Fibroblast of skin of abdomen (primary cell): ENCODE data around the gene UQCRC2.
A peak's percentile ranks its signal among the peaks of the same experiment; 100 is the strongest.
"Not testable (repeated sequence)": the region's sequence is repeated elsewhere in the genome, so short reads cannot be mapped to it uniquely, and the experiment has no call there.

Source experiments
- DNase-seq: peaks from one replicate; pipeline ENCODE4 v3.0.0-alpha.2; 2013

The UQCRC2 gene

DNA sequence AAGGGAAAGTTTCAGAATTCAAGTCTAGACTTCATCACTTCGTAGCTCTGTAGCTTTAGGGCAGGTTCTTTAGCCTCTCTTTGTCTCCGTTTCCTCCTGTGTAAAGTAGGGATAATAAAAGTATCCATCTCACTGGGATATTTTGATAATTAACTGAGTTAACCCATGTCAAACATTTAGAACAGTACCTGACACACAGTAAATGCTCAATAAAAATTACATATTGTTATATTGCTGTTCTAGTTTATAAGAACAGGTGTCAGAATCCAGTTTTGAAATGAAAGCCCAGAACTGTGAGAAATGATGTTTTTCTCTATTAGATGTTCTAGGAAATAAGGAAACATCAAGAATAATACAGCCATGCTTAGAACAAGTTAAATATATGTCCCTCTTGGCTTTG is 59.1 kb downstream of the UQCRC2 start:
- no peak for DNase-seq

- no peak for DNase-seq
Measured at GRCh38 chr16:22013486-22013885, 60.3 kb downstream of the UQCRC2 start.

DNA sequence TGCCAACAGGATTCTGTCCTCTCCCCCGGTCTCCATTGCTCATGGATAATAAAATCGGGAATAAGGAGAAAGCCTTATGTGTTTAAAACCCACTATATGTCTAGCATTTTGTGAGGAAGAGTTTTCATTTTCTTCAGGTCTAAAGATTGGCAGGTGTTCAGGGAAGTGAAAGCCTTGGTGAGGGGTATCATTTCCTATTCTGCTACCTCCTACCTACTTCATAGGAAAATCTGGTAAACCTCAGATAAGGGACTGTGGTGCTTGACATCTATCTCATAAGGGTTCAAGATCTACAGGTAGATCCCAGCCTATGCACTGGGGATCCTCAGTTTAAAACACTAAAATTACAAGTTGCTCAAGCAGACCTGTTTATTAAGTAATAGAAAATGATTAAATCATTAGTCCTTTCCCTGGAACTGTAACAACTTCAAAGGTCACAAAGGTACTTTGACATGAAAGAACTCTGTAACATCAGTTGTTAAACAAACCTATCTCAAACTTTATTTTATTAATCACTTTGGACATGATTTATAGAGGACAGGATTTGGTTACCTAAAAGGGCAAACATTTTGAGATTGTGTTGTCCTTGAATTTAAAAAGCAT is 61.2 kb downstream of the UQCRC2 start:
- no peak for DNase-seq

DNA sequence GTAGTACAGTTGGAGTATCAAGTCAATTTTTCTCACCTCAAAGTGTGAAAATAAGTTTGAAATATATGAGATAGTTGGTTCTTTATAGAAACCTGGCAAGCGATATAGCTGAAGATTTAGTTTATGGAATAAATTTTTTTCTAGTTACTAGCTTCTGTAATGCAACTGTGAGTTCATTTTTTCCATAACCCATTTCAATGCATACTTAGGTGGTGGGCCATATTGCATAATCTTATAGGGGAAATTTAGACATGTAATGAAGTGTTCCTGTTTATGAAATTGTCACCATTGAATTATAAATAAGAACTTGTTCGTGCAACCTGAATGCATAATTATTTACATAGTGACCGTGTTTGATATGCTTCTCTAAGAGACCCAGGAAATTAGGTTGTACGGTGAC is 63.8 kb downstream of the UQCRC2 start:
- no peak for DNase-seq

- peak; percentile 6 for DNase-seq
Measured at GRCh38 chr16:22018559-22018958, 65.4 kb downstream of the UQCRC2 start.

- no peak for DNase-seq
Measured at GRCh38 chr16:22022151-22022550, 69.0 kb downstream of the UQCRC2 start.

GRCh38 chr16:22023505-22023904 is 70.3 kb downstream of the UQCRC2 start:
- no peak for DNase-seq

DNA sequence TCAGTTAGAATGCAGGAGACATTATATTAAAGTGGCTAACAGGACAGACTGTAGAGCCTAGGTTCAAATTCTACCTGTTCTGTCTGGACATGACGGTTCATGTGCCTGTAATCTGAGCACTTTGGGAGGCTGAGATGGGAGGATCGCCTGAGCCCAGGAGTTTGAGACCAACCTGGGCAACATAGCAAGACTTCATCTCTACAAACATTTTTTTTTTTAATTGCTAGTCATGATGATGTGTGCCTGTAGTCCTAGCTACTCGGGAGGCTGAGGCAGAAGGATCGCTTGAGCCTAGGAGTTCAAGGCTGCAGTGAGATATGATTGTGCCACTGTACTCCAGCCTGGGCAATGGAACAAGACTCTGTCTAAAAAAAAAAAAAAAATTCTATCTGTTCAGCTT is 71.6 kb downstream of the UQCRC2 start:
- DNase-seq, result not testable (repeated sequence)

DNA sequence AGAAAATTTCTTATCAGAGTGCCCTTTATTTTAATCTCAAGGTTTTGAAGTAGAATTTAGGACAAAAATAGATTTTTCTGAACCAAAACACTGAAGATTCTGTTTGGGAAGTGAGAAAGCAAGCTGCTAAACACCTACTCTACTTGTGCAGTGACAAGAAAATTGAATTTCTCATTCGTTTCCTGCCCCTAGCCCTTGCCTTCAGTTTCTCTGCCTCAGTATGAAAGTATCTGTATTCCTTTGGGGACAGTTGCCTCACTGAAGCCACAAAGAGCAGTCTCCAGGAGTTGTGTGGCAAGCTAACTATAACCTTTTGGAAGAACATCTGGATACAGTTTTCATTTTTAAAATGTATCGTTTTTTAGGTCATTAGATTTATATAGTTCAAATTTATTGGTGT is 74.5 kb downstream of the UQCRC2 start:
- DNase-seq, result no peak

- DNase-seq, result no peak
Measured at GRCh38 chr16:22029632-22030031, 76.5 kb downstream of the UQCRC2 start.

DNA sequence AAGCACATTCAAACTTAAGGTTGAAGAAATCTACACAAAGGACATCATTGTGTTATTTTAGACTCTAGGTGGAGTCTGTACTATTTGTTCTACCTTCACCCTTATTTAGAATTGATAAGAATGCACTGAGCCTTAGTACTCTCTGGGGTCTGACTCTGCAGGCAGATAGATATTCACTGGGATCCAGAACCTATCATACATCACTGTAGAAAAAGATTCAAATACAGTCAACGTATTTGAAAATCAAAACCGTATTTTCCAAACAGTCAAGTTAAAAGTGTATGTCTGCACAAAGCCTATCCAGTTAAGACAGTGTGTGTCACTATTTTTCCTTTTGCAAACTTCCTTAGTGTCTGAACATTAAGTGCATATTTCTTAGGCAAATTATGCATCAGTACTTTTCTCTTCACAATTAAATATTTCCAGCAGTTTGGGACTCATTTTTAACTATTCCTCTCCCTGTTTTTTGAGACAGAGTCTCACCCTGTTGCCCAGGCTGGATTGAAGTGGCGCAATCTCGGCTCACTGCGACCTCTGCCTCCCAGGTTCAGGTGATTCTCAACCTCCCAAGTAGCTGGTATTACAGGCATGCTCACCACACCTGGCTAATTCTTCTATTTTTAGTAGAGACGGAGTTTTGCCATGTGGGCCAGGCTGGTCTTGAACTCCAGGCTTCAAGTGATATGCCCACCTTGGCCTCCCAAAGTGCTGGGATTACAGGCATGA is 77.1 kb downstream of the UQCRC2 start:
- DNase-seq, result no peak

DNA sequence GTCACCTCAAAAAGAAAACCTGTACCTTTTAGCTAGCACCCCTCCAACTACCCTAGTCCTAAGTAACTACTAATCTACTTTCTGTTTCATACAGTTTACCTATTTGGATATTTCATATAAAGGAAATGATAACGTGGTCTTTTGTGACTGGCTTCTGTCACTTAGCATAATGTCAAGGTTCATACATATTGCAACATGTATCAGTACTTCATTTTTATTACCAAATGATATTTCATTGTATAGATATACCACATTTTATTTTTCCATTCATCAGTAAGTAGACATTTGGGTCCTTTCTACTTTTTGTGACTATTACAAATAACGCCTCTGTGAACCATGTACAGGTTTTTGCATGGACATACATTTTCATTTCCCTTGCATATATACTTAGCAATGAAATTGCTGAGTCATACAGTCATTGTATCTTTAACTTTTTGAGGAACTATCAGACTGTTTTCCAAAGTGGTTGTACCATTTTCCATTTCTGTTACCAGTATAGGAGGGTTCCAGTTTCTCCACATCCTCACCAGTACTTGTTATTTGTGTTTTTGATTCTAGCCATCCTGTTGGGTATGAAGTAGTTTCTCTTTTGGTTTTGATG is 78.4 kb downstream of the UQCRC2 start:
- no peak for DNase-seq
